Effector memory CD4-positive, alpha-beta T cell (primary cell): ENCODE data around the gene FRY.

Source experiments
- DNase-seq, 3 donors: peaks; one replicate each; pipeline ENCODE4 v3.0.0-alpha.2; 2020
- H3K27ac ChIP-seq: 2 replicates; pipeline ENCODE4 v1.7.0; 2013; ENCODE audit warnings: mild to moderate bottlenecking, low read length, moderate library complexity; ENCODE audit not compliant: insufficient read depth, poor library complexity, severe bottlenecking
- H3K27me3 ChIP-seq: replicated peaks from 2 replicates; pipeline ENCODE4 v1.7.0; 2013; ENCODE audit warnings: mild to moderate bottlenecking, low read length; ENCODE audit not compliant: insufficient read depth, control insufficient read depth, poor library complexity, severe bottlenecking
- H3K36me3 ChIP-seq: 2 replicates; pipeline ENCODE4 v1.7.0; 2013; ENCODE audit warnings: mild to moderate bottlenecking, low read length, moderate library complexity; ENCODE audit not compliant: control insufficient read depth, insufficient read depth
- H3K4me1 ChIP-seq: 2 replicates; pipeline ENCODE4 v1.7.0; 2013; ENCODE audit warnings: low read length, mild to moderate bottlenecking; ENCODE audit not compliant: control insufficient read depth, insufficient read depth, poor library complexity, severe bottlenecking
- H3K4me3 ChIP-seq: 2 replicates; pipeline ENCODE4 v1.7.0; 2013; ENCODE audit warnings: low read length, low read depth, mild to moderate bottlenecking; ENCODE audit not compliant: insufficient read depth, poor library complexity, severe bottlenecking
- H3K9me3 ChIP-seq: 2 replicates; pipeline ENCODE4 v1.7.0; 2013; ENCODE audit warnings: mild to moderate bottlenecking, low read length, moderate library complexity; ENCODE audit not compliant: control insufficient read depth

FRY gene

GRCh38 chr13:32117701-32118100, 86.1 kb downstream of the FRY start:
- Histone ChIP-seq H3K36me3 (peaks cover 10% of the 10 kb centered on the region), H3K4me3 (no peak overlapping the region), H3K9me3 (no peaks in the 10 kb centered on the region), H3K27me3 (no peaks in the 10 kb centered on the region), H3K27ac (no peak overlapping the region), H3K4me1 (no peaks in the 10 kb centered on the region)
- DNase-seq = no peak

GRCh38 chr13:32121316-32121715, 89.7 kb downstream of the FRY start:
- DNase-seq = no peak
- H3K36me3 ChIP-seq = peaks cover 20% of the 10 kb centered on the region
- no peaks in the 10 kb centered on the region for H3K27me3 ChIP-seq
- H3K27ac ChIP-seq = no peak overlapping the region
- H3K4me1 ChIP-seq = no peaks in the 10 kb centered on the region
- no peaks in the 10 kb centered on the region for H3K9me3 ChIP-seq
- no peak overlapping the region for H3K4me3 ChIP-seq

GRCh38 chr13:32124743-32125142, 93.2 kb downstream of the FRY start:
- Histone ChIP-seq H3K4me3 (no peak overlapping the region), H3K27ac (no peak overlapping the region), H3K4me1 (no peaks in the 10 kb centered on the region), H3K36me3 (peaks cover 10% of the 10 kb centered on the region), H3K9me3 (no peaks in the 10 kb centered on the region), H3K27me3 (no peaks in the 10 kb centered on the region)
- no peak for DNase-seq

GRCh38 chr13:32125221-32125689, 93.7 kb downstream of the FRY start:
- no peak overlapping the region for H3K27ac ChIP-seq
- H3K4me3 ChIP-seq = no peak overlapping the region
- no peaks in the 10 kb centered on the region for H3K9me3 ChIP-seq
- no peak for DNase-seq
- H3K36me3 ChIP-seq = peaks cover 10% of the 10 kb centered on the region
- no peaks in the 10 kb centered on the region for H3K27me3 ChIP-seq
- no peaks in the 10 kb centered on the region for H3K4me1 ChIP-seq

GRCh38 chr13:32125751-32126150, 94.2 kb downstream of the FRY start:
- no peak for DNase-seq
- Histone ChIP-seq H3K27me3 (no peaks in the 10 kb centered on the region), H3K36me3 (peaks cover 10% of the 10 kb centered on the region), H3K9me3 (no peaks in the 10 kb centered on the region), H3K27ac (no peak overlapping the region), H3K4me1 (no peaks in the 10 kb centered on the region), H3K4me3 (no peak overlapping the region)

GRCh38 chr13:32126278-32126677, 94.7 kb downstream of the FRY start:
- H3K27ac ChIP-seq = no peak overlapping the region
- peaks cover 10% of the 10 kb centered on the region for H3K36me3 ChIP-seq
- no peaks in the 10 kb centered on the region for H3K4me1 ChIP-seq
- H3K4me3 ChIP-seq = no peak overlapping the region
- no peaks in the 10 kb centered on the region for H3K27me3 ChIP-seq
- DNase-seq = no peak
- no peaks in the 10 kb centered on the region for H3K9me3 ChIP-seq

- no peak overlapping the region for H3K4me3 ChIP-seq
- DNase-seq = no peak
- H3K4me1 ChIP-seq = no peaks in the 10 kb centered on the region
- H3K9me3 ChIP-seq = no peaks in the 10 kb centered on the region
- H3K27ac ChIP-seq = no peak overlapping the region
- no peaks in the 10 kb centered on the region for H3K27me3 ChIP-seq
- H3K36me3 ChIP-seq = peaks cover 10% of the 10 kb centered on the region
Measured at GRCh38 chr13:32126756-32127155, 95.2 kb downstream of the FRY start.

- Histone ChIP-seq H3K27me3 (no peaks in the 10 kb centered on the region), H3K9me3 (no peaks in the 10 kb centered on the region), H3K36me3 (peaks cover 10% of the 10 kb centered on the region), H3K4me3 (no peak overlapping the region), H3K4me1 (no peaks in the 10 kb centered on the region), H3K27ac (no peak overlapping the region)
- DNase-seq = no peak
Measured at GRCh38 chr13:32127691-32128090, 96.1 kb downstream of the FRY start.

- H3K4me3 ChIP-seq = no peak overlapping the region
- DNase-seq = no peak
- H3K9me3 ChIP-seq = no peaks in the 10 kb centered on the region
- H3K4me1 ChIP-seq = no peaks in the 10 kb centered on the region
- no peaks in the 10 kb centered on the region for H3K27me3 ChIP-seq
- no peaks in the 10 kb centered on the region for H3K36me3 ChIP-seq
- no peak overlapping the region for H3K27ac ChIP-seq
Measured at GRCh38 chr13:32134241-32135055, 102.9 kb downstream of the FRY start.

GRCh38 chr13:32135056-32135390, 103.4 kb downstream of the FRY start:
- Histone ChIP-seq H3K4me1 (no peaks in the 10 kb centered on the region), H3K4me3 (no peak overlapping the region), H3K36me3 (no peaks in the 10 kb centered on the region), H3K27ac (no peak overlapping the region), H3K9me3 (no peaks in the 10 kb centered on the region), H3K27me3 (no peaks in the 10 kb centered on the region)
- DNase-seq = no peak
